Esophagus (tissue), 2 donors: ENCODE results near the gene CD180. TPM values are rescaled to one million over a fixed set of nuclear protein-coding genes. Genes with fewer than 3 reads are reported as not detected.
"Not testable (repeated sequence)": the region's sequence is repeated elsewhere in the genome, so short reads cannot be mapped to it uniquely, and the experiment has no call there.

Experiments
- H3K27ac ChIP-seq, 2 donors: one replicate each; pipeline ENCODE4 v1.5.1; 2013; ENCODE audit warnings: low read depth in 2 of 2, mild to moderate bottlenecking in 2 of 2, inconsistent platforms in 1 of 2, low read length in 1 of 2, moderate library complexity in 1 of 2
- H3K27me3 ChIP-seq, 2 donors: one replicate each; pipeline ENCODE4 v1.6.1; 2013; ENCODE audit warnings: low read length in 2 of 2, control low read depth in 1 of 2, mild to moderate bottlenecking in 1 of 2; ENCODE audit not compliant: insufficient read depth in 2 of 2, control insufficient read depth in 1 of 2
- H3K36me3 ChIP-seq, 2 donors: one replicate each; pipeline ENCODE4 v1.6.1; 2013; ENCODE audit warnings: low read length in 1 of 2; ENCODE audit not compliant: control insufficient read depth in 2 of 2, insufficient read depth in 2 of 2
- H3K4me1 ChIP-seq, 2 donors: one replicate each; pipeline ENCODE4 v1.6.1; 2013; ENCODE audit warnings: low read length in 1 of 2; ENCODE audit not compliant: control insufficient read depth in 2 of 2, insufficient read depth in 2 of 2
- H3K4me3 ChIP-seq, 2 donors: one replicate each; pipeline ENCODE4 v1.5.1; 2013; ENCODE audit warnings: low read length in 2 of 2, mild to moderate bottlenecking in 2 of 2, low read depth in 1 of 2, moderate library complexity in 1 of 2
- H3K9me3 ChIP-seq, 2 donors: one replicate each; pipeline ENCODE4 v1.6.1; 2013; ENCODE audit warnings: mild to moderate bottlenecking in 2 of 2, low read depth in 1 of 2, low read length in 1 of 2, moderate library complexity in 1 of 2; ENCODE audit not compliant: control insufficient read depth in 2 of 2, insufficient read depth in 1 of 2
- WGBS, 2 donors: extraction: QIAGEN DNeasy Blood & Tissue Kit; methylation state at CpG; one replicate each; pipeline ENCODE4 v1.1.7; 2013; 5-methylcytosine and 5-hydroxymethylcytosine counted together
- polyA plus RNA-seq, 2 donors: library from polyadenylated mRNA; stranded (reverse); fragments of 200-250 nt; gene quantifications; one replicate each; pipeline ENCODE4 v1.2.3, GENCODE V29; 2013
- donor health status: healthy with polysubstance abuse.
- donor health status: Bipolar disorder and iron deficiency.

CD180 gene
- polyA plus RNA-seq, 2 donors, result 0.06 to 0.12 TPM

DNA sequence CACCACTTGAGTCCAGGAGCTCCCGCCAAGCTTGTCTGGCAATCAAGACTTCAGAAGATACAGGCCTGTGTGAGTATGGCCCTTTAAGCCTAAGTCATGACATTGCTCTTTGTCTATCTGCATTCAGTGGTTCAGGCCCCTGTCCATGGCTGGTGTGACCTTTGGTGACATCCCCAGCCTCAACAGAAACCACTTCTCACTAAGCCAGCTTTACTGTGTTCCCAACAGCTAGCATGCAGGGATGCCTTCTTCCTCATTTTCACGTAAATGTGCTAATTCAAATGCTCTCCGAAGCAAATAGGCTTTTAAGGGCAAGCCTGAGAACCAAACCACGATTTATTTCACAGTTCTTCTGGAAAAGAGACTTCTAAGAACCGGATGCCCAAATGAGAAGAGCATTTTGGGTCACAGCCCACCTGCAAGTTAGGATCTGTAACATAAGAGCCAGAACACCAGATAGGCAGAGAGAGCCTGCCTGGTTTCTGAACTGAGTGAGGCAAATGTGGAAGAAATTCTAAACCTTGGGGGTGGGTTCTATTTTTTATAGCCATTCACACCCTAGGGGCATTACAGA lies 14.9 kb downstream of the CD180 start:
- no peaks in the 10 kb centered on the region for H3K9me3 ChIP-seq
- WGBS, 2 donors, result 56 to 60% methylated on average over 5 of the region's 5 CpGs
- no peaks in the 10 kb centered on the region for H3K27me3 ChIP-seq
- H3K4me3 ChIP-seq, result no peak overlapping the region
- H3K4me1 ChIP-seq, result no peaks in the 10 kb centered on the region
- H3K36me3 ChIP-seq, result no peaks in the 10 kb centered on the region
- H3K27ac ChIP-seq, result peak overlapping the region in 1 of 2 donors; percentile 3

DNA sequence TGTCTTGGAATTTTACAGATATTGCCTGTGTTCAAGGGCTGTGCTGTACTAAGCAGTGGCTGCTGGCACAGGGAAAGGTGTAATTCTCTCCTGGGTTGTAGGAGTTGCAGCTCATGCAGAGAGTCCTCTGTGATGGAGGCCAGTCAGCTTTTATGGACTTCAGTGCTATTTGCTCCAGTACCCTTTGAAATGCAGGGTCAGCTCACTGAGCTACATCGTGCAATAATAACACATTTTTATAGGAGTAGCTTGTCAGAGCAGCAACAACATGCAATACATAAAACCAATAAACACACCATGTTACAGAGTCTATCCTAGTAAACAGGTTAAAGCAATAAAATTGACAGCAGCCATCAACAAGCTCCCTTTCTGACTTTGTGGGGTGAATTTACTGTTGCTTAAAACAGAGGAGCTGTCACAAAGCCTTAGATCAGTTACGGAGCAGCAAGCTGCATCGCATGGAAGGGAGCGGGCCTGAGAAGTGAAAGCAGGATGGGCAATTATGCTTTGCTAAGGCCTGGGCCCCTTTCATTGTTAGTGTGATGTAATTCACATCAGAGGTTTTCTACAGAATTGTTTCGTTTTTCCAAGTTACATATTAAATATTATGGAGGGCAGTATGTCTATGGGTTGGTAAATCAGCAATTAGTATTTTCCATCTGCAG lies 16.8 kb downstream of the CD180 start:
- WGBS, 2 donors, result 90 to 96% methylated on average over 5 of the region's 5 CpGs
- H3K36me3 ChIP-seq, result no peaks in the 10 kb centered on the region
- H3K27ac ChIP-seq, result no peak overlapping the region

GRCh38 chr5:67178966-67179365 lies 17.6 kb downstream of the CD180 start:
- Histone ChIP-seq H3K4me1 (no peaks in the 10 kb centered on the region), H3K27ac (no peak overlapping the region), H3K36me3 (no peaks in the 10 kb centered on the region), H3K4me3 (no peak overlapping the region), H3K27me3 (no peaks in the 10 kb centered on the region), H3K9me3 (no peaks in the 10 kb centered on the region)
- WGBS, 2 donors, result 95 to 98% methylated on average over 7 of the region's 7 CpGs

More for the DNA sequence above, 16.8 kb downstream of the CD180 start:
- Histone ChIP-seq H3K9me3 (no peaks in the 10 kb centered on the region), H3K27me3 (no peaks in the 10 kb centered on the region), H3K4me3 (no peak overlapping the region), H3K4me1 (no peaks in the 10 kb centered on the region)

DNA sequence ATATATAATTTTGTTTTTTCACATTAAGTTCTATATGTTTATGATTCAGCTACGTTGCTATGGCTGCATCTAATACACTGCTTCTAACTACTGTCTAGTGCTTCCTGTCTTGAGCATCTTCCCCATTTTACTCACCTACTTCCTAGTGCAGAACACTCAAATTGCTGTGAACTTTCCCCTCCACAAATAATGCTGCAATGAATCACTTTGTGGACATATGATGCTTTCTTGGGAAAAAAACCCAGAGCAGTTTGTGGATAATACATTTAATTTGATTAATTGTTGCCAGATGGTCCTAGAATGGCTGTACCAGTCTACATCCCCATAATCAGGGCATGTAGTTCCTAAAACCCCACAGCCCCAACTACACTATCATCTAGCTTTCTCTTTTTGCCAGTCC lies 18.5 kb downstream of the CD180 start:
- Histone ChIP-seq H3K27me3 (no peaks in the 10 kb centered on the region), H3K9me3 (no peaks in the 10 kb centered on the region), H3K27ac (no peak overlapping the region), H3K4me3 (no peak overlapping the region), H3K36me3 (no peaks in the 10 kb centered on the region), H3K4me1 (no peaks in the 10 kb centered on the region)
- WGBS, 2 donors, result 55 to 75% methylated on average over 1 of the region's 1 CpG

DNA sequence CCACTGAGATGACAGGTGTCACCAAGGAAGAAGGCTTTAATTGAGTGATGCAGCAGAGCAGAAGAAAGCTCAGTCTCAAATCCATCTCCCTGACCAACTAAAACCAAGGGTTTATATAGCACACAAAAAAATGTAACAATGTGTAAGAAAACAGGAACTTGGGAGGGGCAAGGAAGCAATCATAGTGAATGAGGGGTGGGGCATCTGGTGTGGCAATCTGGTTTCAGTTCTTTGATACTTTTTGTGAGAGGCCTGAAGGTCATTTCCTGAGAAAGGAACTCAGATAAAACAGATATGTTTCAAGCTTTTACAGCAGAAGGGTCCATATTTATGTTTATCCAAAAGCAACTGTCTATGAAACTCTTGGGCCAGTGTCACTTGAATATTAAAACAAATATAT lies 19.7 kb downstream of the CD180 start:
- Histone ChIP-seq H3K36me3 (no peaks in the 10 kb centered on the region), H3K9me3 (no peaks in the 10 kb centered on the region), H3K4me1 (no peaks in the 10 kb centered on the region), H3K4me3 (no peak overlapping the region), H3K27me3 (no peaks in the 10 kb centered on the region), H3K27ac (peak overlapping the region in 1 of 2 donors; percentile 8)

- Histone ChIP-seq H3K4me1 (no peaks in the 10 kb centered on the region), H3K27ac (no peak overlapping the region), H3K27me3 (no peaks in the 10 kb centered on the region), H3K9me3 (no peaks in the 10 kb centered on the region), H3K36me3 (peaks cover 0 to 2% of the 10 kb centered on the region in 2 donors), H3K4me3 (no peak overlapping the region)
- 85 to 96% methylated on average over 1 of the region's 1 CpG for WGBS, 2 donors
Measured at GRCh38 chr5:67173959-67174358, 22.6 kb downstream of the CD180 start.

- H3K4me1 ChIP-seq, H3K9me3 ChIP-seq, H3K4me3 ChIP-seq, H3K27me3 ChIP-seq, H3K36me3 ChIP-seq, H3K27ac ChIP-seq: not testable (repeated sequence)
- 67 to 100% methylated on average over 1 of the region's 2 CpGs for WGBS, 2 donors
Measured at GRCh38 chr5:67173351-67173750, 23.2 kb downstream of the CD180 start.

DNA sequence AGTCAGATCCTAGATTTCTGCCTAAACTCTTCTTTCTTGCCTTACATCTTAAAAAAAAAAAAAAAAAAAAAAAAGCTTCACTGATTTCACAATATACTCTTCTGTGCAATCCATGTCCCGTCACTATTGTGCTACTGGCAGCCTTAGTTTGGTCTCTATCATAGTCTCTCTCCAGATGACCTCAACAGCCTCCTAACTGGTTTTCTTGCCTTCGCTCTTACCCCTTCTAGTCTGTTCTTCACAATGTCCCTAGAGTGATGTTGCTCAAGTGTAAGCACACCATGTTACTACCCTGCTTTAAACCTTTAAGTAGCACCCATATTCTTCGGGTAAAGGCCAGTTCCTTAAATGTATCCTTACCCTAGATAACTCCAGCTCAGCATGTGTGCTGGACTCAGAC lies 25.8 kb downstream of the CD180 start:
- Histone ChIP-seq H3K27ac (no peak overlapping the region), H3K4me3 (no peak overlapping the region), H3K36me3 (peaks cover 0 to 7% of the 10 kb centered on the region in 2 donors), H3K27me3 (no peaks in the 10 kb centered on the region), H3K9me3 (no peaks in the 10 kb centered on the region), H3K4me1 (peaks cover 3 to 4% of the 10 kb centered on the region in 2 donors)
- 88 to 91% methylated on average over 3 of the region's 3 CpGs for WGBS, 2 donors

- Histone ChIP-seq H3K27ac (no peak overlapping the region), H3K4me1 (peaks cover 3 to 4% of the 10 kb centered on the region in 2 donors), H3K36me3 (peaks cover 12 to 33% of the 10 kb centered on the region in 2 donors), H3K4me3 (no peak overlapping the region), H3K9me3 (no peaks in the 10 kb centered on the region), H3K27me3 (no peaks in the 10 kb centered on the region)
- WGBS, 2 donors, result 94 to 96% methylated on average over 4 of the region's 4 CpGs
Measured at GRCh38 chr5:67168069-67168468, 28.5 kb downstream of the CD180 start.
